CD4-positive, alpha-beta T cell (primary cell): Measurements from ENCODE around the gene RBFOX1. TPM values are rescaled to one million over a fixed set of nuclear protein-coding genes. Genes with fewer than 3 reads are reported as not detected.

Experiments used
- ATAC-seq: fragments of 200-7000 bp; cut with Tn5 transposase; one replicate; pipeline ENCODE4 v1.10.0; 2022; ENCODE audit warnings: mild to moderate bottlenecking; ENCODE audit not compliant: poor library complexity
- CTCF ChIA-PET: fragments of 350-600 bp; sonication (Branson Sonifier 250); formaldehyde crosslinking; loops from one replicate; lab custom pipeline; 2021; ENCODE audit warnings: antibody characterized with exemption, inconsistent platforms; lab: Charles Lee
- POLR2A ChIA-PET: fragments of 350-600 bp; sonication (Branson Sonifier 250); formaldehyde crosslinking; loops from one replicate; lab custom pipeline; 2021; ENCODE audit warnings: antibody characterized with exemption, inconsistent platforms; lab: Charles Lee
- DNase-seq, 14 experiments: peaks; one replicate each; pipeline ENCODE4 v3.0.0-alpha.2; 2013 to 2020; ENCODE audit warnings: mixed read lengths in 2 of 14
- H3K27ac ChIP-seq, 2 donors: one replicate each; pipeline versions ENCODE4 v1.5.1 to v1.7.0; 2013; ENCODE audit warnings: low read length in 2 of 2, low read depth in 1 of 2, mild to moderate bottlenecking in 1 of 2
- H3K27me3 ChIP-seq, 2 experiments: 1 replicate in 1 of 2; 2 replicates in 1 of 2; pipeline versions ENCODE4 v1.6.1 to v1.7.0; 2013; ENCODE audit warnings: low read length in 2 of 2, control low read depth in 1 of 2, mild to moderate bottlenecking in 1 of 2, moderate library complexity in 1 of 2; ENCODE audit not compliant: insufficient read depth in 2 of 2, control insufficient read depth in 1 of 2
- H3K36me3 ChIP-seq: one replicate; pipeline ENCODE4 v1.6.1; 2013; ENCODE audit warnings: low read length, control low read depth; ENCODE audit not compliant: insufficient read depth
- H3K4me1 ChIP-seq: one replicate; pipeline ENCODE4 v1.6.1; 2013; ENCODE audit warnings: low read length, control low read depth; ENCODE audit not compliant: insufficient read depth
- H3K4me3 ChIP-seq: one replicate; pipeline ENCODE4 v1.5.1; 2013; ENCODE audit warnings: mild to moderate bottlenecking, low read length, moderate library complexity
- H3K9me3 ChIP-seq, 2 experiments: 1 replicate in 1 of 2; 2 replicates in 1 of 2; pipeline versions ENCODE4 v1.6.1 to v1.7.0; 2013; ENCODE audit warnings: low read length in 2 of 2, mild to moderate bottlenecking in 2 of 2, control low read depth in 1 of 2, moderate library complexity in 1 of 2; ENCODE audit not compliant: control insufficient read depth in 1 of 2, insufficient read depth in 1 of 2
- H3K27ac Mint-ChIP-seq: one replicate; pipeline ENCODE4 v1.8.0; 2020; ENCODE audit warnings: mixed read lengths
- H3K27me3 Mint-ChIP-seq: one replicate; pipeline ENCODE4 v1.8.0; 2021; ENCODE audit warnings: mixed read lengths
- H3K36me3 Mint-ChIP-seq: one replicate; pipeline ENCODE4 v1.8.0; 2021; ENCODE audit warnings: low read depth, mixed read lengths
- H3K4me1 Mint-ChIP-seq: one replicate; pipeline ENCODE4 v1.8.0; 2021; ENCODE audit warnings: low read depth, mixed read lengths
- H3K4me3 Mint-ChIP-seq: one replicate; pipeline ENCODE4 v1.8.0; 2020; ENCODE audit warnings: mild to moderate bottlenecking, mixed read lengths
- H3K9me3 Mint-ChIP-seq: one replicate; pipeline ENCODE4 v1.8.0; 2020; ENCODE audit warnings: mixed read lengths
- CTCF ChIP-seq: fragments of 200-600 bp; IDR thresholded peaks from one replicate; pipeline ENCODE4 v1.8.0; 2022; ENCODE audit warnings: antibody characterized with exemption, mild to moderate bottlenecking
- intact Hi-C, 2 experiments: fragments of 100-400 bp; cut with DNase I in 1 of 2; cut with micrococcal nuclease in 1 of 2; formaldehyde crosslinking; loops; one replicate each; pipeline versions ENCODE4 v1.15.1 to v1.9.0; 2023 to 2025; cut with DNase I, micrococcal nuclease
- total RNA-seq, 174 experiments: library from RNA in 2 of 174; stranded (reverse) in 2 of 174; gene quantifications; one replicate each; pipeline ENCODE4 v1.2.3 and lab custom pipeline; 2021 to 2026

The RBFOX1 gene
- total RNA-seq, 2 experiments from 2014 or later, result not detected

- Mint-ChIP-seq H3K27ac (no peak overlapping the region), H3K4me3 (no peak overlapping the region), H3K36me3 (no peaks in the 10 kb centered on the region), H3K9me3 (peaks cover 11% of the 10 kb centered on the region), H3K27me3 (no peaks in the 10 kb centered on the region), H3K4me1 (no peaks in the 10 kb centered on the region)
- no peaks in the 10 kb centered on the region for H3K4me1 ChIP-seq
- no peak overlapping the region for H3K4me3 ChIP-seq
- H3K27ac ChIP-seq, result no peak overlapping the region
- CTCF ChIA-PET, result no interaction called here
- no peaks in the 10 kb centered on the region for H3K36me3 ChIP-seq
- H3K9me3 ChIP-seq, result peaks cover 0 to 9% of the 10 kb centered on the region in 2 experiments
- POLR2A ChIA-PET, result no interaction called here
- H3K27me3 ChIP-seq, result no peaks in the 10 kb centered on the region
- intact Hi-C loops, result no loop called here
- ATAC-seq (no peak), DNase-seq (no peak)
- no peak for TF ChIP-seq CTCF
Measured at GRCh38 chr16:7550096-7550495, 217.5 kb downstream of the RBFOX1 start.

GRCh38 chr16:7555459-7555858, 222.8 kb downstream of the RBFOX1 start:
- peaks cover 0 to 3% of the 10 kb centered on the region in 2 experiments for H3K9me3 ChIP-seq
- no peaks in the 10 kb centered on the region for H3K27me3 ChIP-seq
- no peak for TF ChIP-seq CTCF
- CTCF ChIA-PET, result no interaction called here
- Mint-ChIP-seq H3K4me3 (no peak overlapping the region), H3K36me3 (no peaks in the 10 kb centered on the region), H3K4me1 (no peaks in the 10 kb centered on the region), H3K9me3 (peaks cover 7% of the 10 kb centered on the region), H3K27me3 (no peaks in the 10 kb centered on the region), H3K27ac (no peak overlapping the region)
- H3K27ac ChIP-seq, result no peak overlapping the region
- ATAC-seq, result no peak
- no peak for DNase-seq
- POLR2A ChIA-PET, result no interaction called here
- H3K4me3 ChIP-seq, result no peak overlapping the region
- H3K36me3 ChIP-seq, result no peaks in the 10 kb centered on the region
- intact Hi-C loops, result no loop called here
- H3K4me1 ChIP-seq, result no peaks in the 10 kb centered on the region

GRCh38 chr16:7561908-7562405, 229.3 kb downstream of the RBFOX1 start:
- ATAC-seq (no peak), DNase-seq (no peak)
- no peak overlapping the region for H3K27ac Mint-ChIP-seq
- H3K4me3 ChIP-seq, result no peak overlapping the region
- no peaks in the 10 kb centered on the region for H3K36me3 ChIP-seq
- no peaks in the 10 kb centered on the region for H3K4me1 Mint-ChIP-seq
- H3K27ac ChIP-seq, result no peak overlapping the region
- H3K27me3 ChIP-seq, result no peaks in the 10 kb centered on the region
- no peaks in the 10 kb centered on the region for H3K4me1 ChIP-seq
- peaks cover 6% of the 10 kb centered on the region for H3K9me3 Mint-ChIP-seq
- no peaks in the 10 kb centered on the region for H3K36me3 Mint-ChIP-seq
- ChIA-PET CTCF (no interaction called here), POLR2A (no interaction called here)
- no peak for TF ChIP-seq CTCF
- peaks cover 0 to 9% of the 10 kb centered on the region in 2 experiments for H3K9me3 ChIP-seq
- intact Hi-C loops, result no loop called here
- no peak overlapping the region for H3K4me3 Mint-ChIP-seq
- H3K27me3 Mint-ChIP-seq, result no peaks in the 10 kb centered on the region
